IPS-18c (cell line): ENCODE measurements around the gene PDE1C.

Experiments
- H3K4me3 ChIP-seq: 2 replicates; pipeline ENCODE4 v1.7.0; 2013; ENCODE audit warnings: low read depth, mild to moderate bottlenecking, low read length, moderate library complexity; ENCODE audit not compliant: insufficient read depth
- H3K9me3 ChIP-seq: one replicate; pipeline ENCODE4 v1.6.1; 2013; ENCODE audit warnings: mild to moderate bottlenecking, low read length, moderate library complexity; ENCODE audit not compliant: control insufficient read depth, insufficient read depth

PDE1C gene

DNA sequence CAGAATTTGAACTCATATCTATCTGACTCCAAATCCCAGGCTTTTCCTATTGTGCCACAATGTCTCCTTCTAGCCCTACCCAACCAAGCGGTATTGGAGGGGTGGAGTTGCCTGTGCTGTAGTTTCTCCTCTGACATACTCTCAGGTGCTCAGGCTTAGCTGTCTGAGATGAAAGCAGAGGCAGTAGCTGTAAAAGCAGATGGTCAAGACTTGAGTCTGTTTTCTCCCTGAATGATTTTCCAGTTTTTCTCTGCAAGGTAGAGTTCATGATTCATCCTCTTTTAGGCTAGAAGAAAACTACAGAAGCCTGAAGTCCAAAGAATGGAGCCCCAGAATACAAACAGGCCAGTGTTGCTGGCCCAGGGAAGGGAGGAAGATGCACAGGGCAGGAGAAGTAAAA, 130.0 kb downstream of the PDE1C start:
- Histone ChIP-seq H3K9me3 (no peaks in the 10 kb centered on the region), H3K4me3 (no peak overlapping the region)

DNA sequence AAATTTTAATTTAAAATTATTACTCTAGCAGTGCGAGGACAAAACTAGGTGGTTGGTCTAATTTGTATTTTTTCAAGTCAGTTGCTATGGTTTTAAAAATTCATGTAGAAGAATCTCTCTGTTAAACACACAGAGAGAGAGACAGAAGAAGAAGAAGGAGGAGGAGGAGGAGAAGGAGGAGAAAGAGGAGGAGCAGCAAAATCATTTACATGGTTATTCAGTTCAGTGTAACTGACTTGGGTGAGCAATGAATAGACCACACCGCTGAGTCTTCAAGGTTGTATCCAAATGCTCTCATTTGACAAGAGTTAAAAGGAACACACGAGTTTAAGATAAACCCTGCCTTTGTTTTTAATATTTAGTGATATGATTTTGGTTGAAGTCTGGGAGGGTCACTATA, 131.1 kb downstream of the PDE1C start:
- H3K4me3 ChIP-seq = no peak overlapping the region
- no peaks in the 10 kb centered on the region for H3K9me3 ChIP-seq

- no peak overlapping the region for H3K4me3 ChIP-seq
Measured at GRCh38 chr7:31938650-31939049, 131.6 kb downstream of the PDE1C start.

DNA sequence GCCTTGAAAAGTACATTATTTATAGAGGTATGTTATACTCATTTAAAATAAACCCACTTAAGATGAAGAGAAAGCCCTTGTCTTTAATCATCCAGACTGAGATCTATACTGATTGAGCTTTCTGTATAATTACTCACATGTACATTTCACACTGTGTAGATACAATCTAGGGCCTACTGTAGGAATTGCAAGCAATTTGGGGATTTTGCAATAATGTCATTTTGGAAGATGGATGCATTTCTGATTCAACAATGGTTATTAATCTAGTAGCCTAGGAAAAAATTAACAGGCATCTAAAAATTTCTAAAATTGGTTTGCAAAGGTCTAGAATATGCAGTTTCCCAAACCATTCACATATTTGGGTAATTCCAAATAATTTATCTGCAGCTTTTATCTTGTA, 132.2 kb downstream of the PDE1C start:
- Histone ChIP-seq H3K4me3 (no peak overlapping the region), H3K9me3 (no peaks in the 10 kb centered on the region)

More at GRCh38 chr7:31938650-31939049, 131.6 kb downstream of the PDE1C start:
- H3K9me3 ChIP-seq = no peaks in the 10 kb centered on the region

DNA sequence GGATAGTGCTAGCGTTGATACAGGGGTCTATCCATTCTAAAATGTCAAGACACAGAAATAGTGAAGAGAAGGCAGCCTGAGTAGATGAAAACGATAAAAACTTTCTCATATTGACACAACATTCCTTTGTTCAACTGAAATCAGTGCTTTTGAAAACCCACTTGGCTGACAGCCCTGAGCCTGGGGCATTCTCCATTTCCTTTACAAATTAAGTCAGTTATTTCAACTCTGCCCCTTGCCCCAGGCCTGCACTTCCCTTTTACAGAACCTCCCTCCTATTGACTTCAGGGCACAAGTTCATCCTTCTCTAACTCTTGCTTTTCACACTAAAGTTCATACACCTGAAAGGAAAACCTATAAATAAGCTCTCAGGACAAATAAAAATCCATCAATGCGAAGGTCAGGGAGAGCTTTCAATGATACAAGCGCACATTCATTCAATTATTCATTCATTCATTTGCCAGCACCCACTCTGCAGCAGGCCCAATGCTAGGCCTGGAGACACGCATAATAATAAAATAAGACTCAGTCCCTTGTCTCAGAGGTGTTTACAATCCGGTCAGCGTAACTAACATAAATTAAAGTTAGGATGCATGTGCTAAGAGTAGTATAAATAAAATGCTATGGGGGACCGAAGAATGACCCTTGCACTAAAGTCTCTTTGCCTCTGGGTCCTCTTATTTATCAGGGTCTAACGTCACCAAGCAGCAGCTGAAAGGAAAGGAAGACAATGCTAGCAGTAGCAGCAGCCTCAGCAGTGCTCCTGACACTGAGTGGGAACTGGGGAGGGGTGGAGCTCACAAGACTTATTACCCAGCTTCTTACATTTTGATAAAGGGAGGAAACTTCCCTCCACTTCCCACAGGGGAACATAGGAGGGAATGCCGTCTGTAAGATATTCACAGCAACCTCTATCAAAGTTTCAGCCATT, 134.8 kb downstream of the PDE1C start:
- Histone ChIP-seq H3K4me3 (no peak overlapping the region), H3K9me3 (no peaks in the 10 kb centered on the region)

DNA sequence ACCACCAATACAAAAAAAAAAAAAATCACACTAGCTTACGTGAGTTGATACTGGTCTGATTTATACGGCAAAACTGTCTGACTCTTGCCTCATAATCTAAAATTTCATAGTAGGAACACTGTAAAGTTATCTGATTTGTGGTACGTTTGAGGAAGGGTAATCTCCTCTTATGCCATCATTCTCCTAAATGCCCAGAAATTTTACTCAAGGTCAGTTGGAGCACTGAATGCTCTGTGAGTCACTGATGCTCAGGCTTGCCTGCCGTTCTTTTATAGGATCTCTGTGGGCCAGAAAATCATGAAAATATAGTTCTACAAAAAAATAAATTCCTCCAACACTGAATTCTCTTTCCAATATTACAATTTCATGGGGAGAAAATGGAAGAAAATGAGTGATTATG, 135.7 kb downstream of the PDE1C start:
- H3K4me3 ChIP-seq = no peak overlapping the region
- H3K9me3 ChIP-seq = no peaks in the 10 kb centered on the region

DNA sequence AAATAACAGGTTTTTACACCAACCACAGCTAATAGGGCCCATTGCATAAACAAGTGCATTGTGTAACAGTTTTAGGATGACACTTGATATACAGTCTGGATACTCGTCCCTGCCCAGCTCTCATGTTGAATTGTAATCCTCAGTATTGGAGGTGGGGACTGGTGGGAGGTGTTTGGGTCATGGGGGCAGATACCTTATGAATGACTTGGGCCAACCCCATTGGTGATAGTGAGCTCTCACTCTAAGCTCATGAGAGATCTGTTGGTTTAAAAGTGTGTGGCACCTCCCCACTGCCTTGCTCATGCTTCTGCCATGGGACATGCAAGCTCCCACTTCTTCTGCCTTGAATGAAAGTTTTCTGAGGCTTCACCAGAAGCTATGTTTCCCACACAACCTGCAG, 136.7 kb downstream of the PDE1C start:
- Histone ChIP-seq H3K4me3 (no peak overlapping the region), H3K9me3 (no peaks in the 10 kb centered on the region)

DNA sequence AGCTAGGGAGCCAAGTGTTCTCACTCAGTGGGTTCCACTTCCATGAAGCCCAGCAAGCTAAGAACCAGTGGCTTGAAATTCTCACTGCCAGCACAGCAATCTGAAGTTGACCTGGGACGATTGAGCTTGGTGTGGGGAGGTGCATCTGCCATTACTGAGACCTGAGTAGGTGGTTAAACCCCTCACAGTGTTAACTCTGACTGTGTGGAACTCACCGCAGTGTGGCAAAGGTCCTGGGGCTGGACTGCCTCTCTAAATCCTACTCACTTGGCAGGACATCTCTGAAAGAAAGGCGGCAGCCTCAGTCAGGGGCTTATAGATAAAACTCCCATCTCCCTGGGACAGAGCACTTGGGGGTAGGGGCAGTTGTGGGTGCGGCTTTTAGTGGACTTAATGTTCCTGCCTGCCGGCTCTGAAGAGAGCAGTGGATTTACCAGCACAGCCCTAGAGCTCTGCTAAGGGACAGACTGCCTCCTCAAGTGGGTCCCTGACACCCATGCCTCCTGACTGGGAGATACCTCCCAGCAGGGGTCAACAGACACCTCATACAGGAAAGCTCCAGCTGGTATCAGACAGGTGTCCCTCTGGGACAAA, 143.1 kb downstream of the PDE1C start:
- H3K9me3 ChIP-seq = no peaks in the 10 kb centered on the region

GRCh38 chr7:31925753-31926454, 144.3 kb downstream of the PDE1C start:
- Histone ChIP-seq H3K4me3 (no peak overlapping the region), H3K9me3 (no peaks in the 10 kb centered on the region)

More for the DNA sequence above, 143.1 kb downstream of the PDE1C start:
- H3K4me3 ChIP-seq = no peak overlapping the region

- Histone ChIP-seq H3K4me3 (no peak overlapping the region), H3K9me3 (no peaks in the 10 kb centered on the region)
Measured at GRCh38 chr7:31924251-31924650, 146.0 kb downstream of the PDE1C start.

DNA sequence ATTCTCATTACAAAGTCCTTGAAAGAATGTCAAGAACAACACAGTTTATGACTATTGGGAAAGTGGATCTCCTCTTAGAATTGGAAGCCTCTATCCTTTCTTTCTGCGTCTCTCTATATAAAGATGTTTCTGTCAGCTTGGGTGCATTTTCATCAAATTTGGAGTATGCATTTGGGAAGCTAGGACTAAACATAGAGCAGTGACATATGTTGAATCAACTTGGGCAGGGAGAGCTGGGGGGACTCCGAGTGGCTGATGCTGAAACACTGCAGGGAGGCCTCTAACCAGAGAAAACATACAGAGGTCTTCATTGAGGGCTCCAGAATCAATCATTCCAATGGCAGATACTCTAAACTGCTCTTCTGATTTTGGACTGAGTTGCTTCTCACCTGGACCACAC, 147.4 kb downstream of the PDE1C start:
- Histone ChIP-seq H3K4me3 (no peak overlapping the region), H3K9me3 (no peaks in the 10 kb centered on the region)

DNA sequence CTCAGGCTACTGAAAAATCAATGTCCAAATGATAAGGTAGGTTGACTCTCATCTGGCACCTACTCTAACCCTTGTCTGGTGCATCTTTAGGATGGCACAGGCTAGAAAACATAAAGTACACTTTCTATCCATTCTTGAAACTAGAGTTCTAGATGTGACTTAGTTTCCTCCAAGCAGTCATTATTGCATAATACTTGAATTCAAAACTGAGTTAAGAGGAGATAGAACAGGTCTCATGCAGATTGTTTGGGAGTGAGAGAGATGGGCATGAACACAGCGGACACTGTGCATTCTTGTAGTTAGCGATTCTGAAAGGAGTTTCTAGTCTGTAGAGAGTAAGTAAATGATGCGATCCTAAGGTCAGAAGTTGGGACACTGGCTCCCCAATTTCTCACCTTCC, 149.2 kb downstream of the PDE1C start:
- Histone ChIP-seq H3K9me3 (no peaks in the 10 kb centered on the region), H3K4me3 (no peak overlapping the region)

DNA sequence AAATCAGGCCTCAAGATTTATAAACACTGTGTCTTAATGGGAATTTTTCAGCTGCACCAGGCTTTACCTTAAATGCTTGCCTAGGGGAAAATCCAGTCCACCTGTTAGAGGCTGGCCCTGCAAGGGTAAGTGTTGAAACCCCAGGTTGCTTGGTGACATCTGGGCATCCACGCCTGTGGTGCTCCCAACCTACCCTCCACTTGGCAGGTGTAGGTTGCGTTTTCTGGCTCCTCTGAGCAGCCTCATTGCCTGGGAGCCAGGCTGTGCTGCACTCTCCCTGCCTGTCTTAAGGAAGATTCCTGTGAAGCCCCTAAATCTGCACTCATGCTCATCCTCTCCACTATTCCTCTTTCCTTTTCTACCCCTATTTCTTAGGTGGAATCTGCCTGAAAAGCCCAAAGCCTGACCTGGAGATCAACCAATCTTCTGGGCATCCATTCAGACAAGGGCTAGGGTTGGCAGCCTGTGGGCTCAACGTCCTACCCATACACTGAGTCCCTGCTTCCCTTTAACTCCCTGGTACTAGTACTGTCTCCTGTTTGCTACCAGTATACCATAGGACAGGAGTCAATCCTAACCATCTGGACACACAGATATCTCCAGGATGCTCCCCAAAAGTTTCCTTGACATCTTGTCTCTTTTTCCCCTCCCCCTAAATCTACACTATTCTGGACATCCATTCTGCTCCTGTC, 150.4 kb downstream of the PDE1C start:
- Histone ChIP-seq H3K9me3 (no peaks in the 10 kb centered on the region), H3K4me3 (no peak overlapping the region)

GRCh38 chr7:31918706-31919393, 151.4 kb downstream of the PDE1C start:
- Histone ChIP-seq H3K9me3 (no peaks in the 10 kb centered on the region), H3K4me3 (no peak overlapping the region)

DNA sequence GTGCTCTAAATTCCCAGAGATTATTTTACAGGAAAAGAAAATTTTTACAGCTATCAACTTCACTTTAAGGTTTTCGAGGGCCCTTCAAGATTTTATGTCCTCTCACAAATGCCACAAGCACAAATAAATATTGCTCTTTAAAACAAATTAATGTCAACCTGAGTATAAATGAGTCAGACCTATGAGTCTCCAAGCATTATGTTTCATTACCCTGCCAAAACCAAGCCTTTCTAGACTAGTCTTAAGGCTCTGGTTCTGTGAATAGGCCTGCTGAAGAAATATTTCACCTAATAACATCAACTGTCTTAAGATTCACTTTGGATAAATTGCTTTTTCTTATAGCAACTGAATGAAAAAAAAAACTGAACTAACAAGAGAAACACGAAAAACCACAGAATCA, 153.0 kb downstream of the PDE1C start:
- no peaks in the 10 kb centered on the region for H3K9me3 ChIP-seq
- no peak overlapping the region for H3K4me3 ChIP-seq

GRCh38 chr7:31910191-31910590, 160.0 kb downstream of the PDE1C start:
- H3K9me3 ChIP-seq = no peaks in the 10 kb centered on the region
- H3K4me3 ChIP-seq = no peak overlapping the region
